Measurements from ENCODE around the gene CRKL. TPM values are rescaled to one million over a fixed set of nuclear protein-coding genes. Genes with fewer than 3 reads are reported as not detected.

CRKL gene
- polyA plus RNA-seq, 1 of the 3 experiments (the other 2 are of a cell fraction): 9.6 TPM

DNA sequence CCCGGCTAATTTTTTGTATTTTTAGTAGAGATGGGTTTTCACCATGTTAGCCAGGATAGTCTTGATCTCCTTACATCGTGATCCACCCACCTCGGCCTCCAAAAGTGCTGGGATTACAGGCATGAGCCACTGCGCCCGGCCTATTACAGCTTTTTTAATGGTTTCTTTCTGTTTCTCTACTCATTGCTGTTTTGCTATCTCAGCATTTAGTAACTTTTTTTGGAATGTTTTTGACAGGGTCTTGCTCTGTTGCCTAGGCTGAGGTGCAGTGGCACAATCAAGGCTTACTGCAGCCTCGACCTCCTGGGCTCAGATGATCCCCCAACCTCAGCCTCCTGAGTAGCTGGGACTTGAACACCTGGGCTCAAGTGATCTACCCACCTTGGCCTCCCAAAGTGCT, 4.7 kb upstream of the CRKL start (continued):
- TF ChIP-seq FOXJ3 (CRISPR knock-in tag; IDR thresholded peaks at IDR 0.05): no peak

DNA sequence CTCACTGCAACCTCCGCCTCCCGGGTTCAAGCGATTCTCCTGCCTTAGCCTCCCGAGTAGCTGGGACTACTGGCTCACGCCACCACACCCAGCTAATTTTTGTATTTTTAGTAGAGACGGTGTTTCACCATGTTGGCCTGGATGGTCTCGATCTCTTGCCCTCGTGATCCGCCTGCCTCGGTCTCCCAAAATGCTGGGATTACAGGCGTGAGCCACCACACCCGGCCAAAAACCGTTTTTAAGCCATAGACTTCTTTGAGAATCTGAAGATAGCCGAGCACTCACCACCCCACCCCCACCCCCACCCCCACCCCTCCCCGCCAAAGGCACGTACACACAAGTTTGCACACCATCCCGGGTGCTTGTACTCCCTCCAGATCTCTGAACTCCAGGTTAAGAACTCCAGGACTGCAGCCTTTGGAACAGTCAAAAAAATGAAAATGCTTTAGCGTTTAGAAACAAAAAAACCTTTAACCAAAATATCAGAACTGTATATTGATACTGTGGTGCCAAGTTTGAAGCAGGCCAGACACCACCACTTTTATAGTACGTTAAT, 1.5 kb downstream of the CRKL start:
- TF ChIP-seq RCOR1 (IDR thresholded peaks at IDR 0.05; ENCODE audit: low read length): no peak
- no peak for TF ChIP-seq RFX5 (IDR thresholded peaks at IDR 0.05; ENCODE audit: low read length)
- H3F3A ChIP-seq (replicated peaks; ENCODE audit: insufficient read depth): no peaks in the 10 kb centered on the region
- POLR2A ChIA-PET: no interaction called here
- H3K9me3 ChIP-seq: no peaks in the 10 kb centered on the region
- H2AFZ ChIP-seq (ENCODE audit: low read depth): no peak overlapping the region
- H4K20me1 ChIP-seq (ENCODE audit: insufficient read depth): peaks cover 58% of the 10 kb centered on the region
- CTCF ChIA-PET: interaction anchor here (0.7 kb wide), 1 partner anchor 675 kb away, joined by 3 read pairs; no protein-coding TSS in a partner anchor
- no peaks in the 10 kb centered on the region for H3K27me3 ChIP-seq (ENCODE audit: insufficient read depth)
- H3K27ac ChIP-seq (ENCODE audit: low read depth in 2 of 2, low read length in 1 of 2): peak overlapping the region; percentile 40 to 86; a peak in 3 of 4 replicates
- peak overlapping the region; percentile 93 for H3K9ac ChIP-seq
- H3K4me2 ChIP-seq: peak overlapping the region; percentile 67
- H3K9me2 ChIP-seq: no peaks in the 10 kb centered on the region
- peak; percentile 42 for DNase-seq
- H3K36me3 ChIP-seq (replicated peaks in 1 of 2; ENCODE audit: control insufficient read depth in 1 of 2, insufficient read depth in 2 of 2, low read length in 1 of 2): no peaks in the 10 kb centered on the region
- 0% methylated on average over 19 of the region's 19 CpGs for WGBS (ENCODE audit: low lambda C conversion rate)
- peak overlapping the region; percentile 86 to 98 for H3K4me3 ChIP-seq (ENCODE audit: low read depth in 2 of 2, low read length in 1 of 2)
- H3K79me2 ChIP-seq (ENCODE audit: insufficient read depth): peaks cover 65% of the 10 kb centered on the region
- peaks cover 7 to 13% of the 10 kb centered on the region in 2 experiments; a peak in 3 of 4 replicates for H3K4me1 ChIP-seq (ENCODE audit: control insufficient read depth in 1 of 2, insufficient read depth in 2 of 2, low read depth in 1 of 2, low read length in 1 of 2)

DNA sequence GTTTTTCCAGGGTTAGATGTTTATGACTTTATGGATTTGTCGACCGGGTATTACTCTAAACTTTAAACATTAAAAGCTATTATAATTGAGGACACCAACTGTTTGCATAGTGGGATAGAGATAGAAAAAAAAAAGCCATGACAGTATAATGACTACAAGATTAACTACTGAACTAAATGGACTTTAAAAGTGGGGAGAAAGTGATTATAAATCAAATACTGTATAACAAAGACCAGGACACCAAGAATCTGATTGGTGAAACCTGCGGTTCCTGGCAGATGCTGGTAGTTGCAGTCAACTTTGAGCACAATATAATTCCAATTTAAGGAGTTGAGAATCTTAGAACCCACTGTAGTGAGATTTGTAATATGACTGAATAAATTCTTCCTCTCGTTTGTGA, 2.5 kb downstream of the CRKL start:
- CTCF ChIA-PET: interaction anchor here (0.7 to 3.0 kb wide), 5 partner anchors 9 to 99 kb away, joined by 3 to 18 read pairs (median 3); no protein-coding TSS in a partner anchor
- Histone ChIP-seq H3K9me3 (no peaks in the 10 kb centered on the region), H3K4me3 (ENCODE audit: low read depth in 2 of 2, low read length in 1 of 2) (peak overlapping the region; percentile 86 to 98), H3K4me2 (peak overlapping the region; percentile 67), H3K36me3 (replicated peaks in 1 of 2; ENCODE audit: control insufficient read depth in 1 of 2, insufficient read depth in 2 of 2, low read length in 1 of 2) (peaks cover 0 to 7% of the 10 kb centered on the region in 2 experiments), H3K27me3 (ENCODE audit: insufficient read depth) (no peaks in the 10 kb centered on the region), H2AFZ (ENCODE audit: low read depth) (no peak overlapping the region), H3F3A (replicated peaks; ENCODE audit: insufficient read depth) (no peaks in the 10 kb centered on the region), H3K4me1 (ENCODE audit: control insufficient read depth in 1 of 2, insufficient read depth in 2 of 2, low read depth in 1 of 2, low read length in 1 of 2) (peaks cover 7 to 13% of the 10 kb centered on the region in 2 experiments; a peak in 3 of 4 replicates), H3K9me2 (no peaks in the 10 kb centered on the region), H3K27ac (ENCODE audit: low read depth in 2 of 2, low read length in 1 of 2) (peak overlapping the region in 1 of 2 experiments; percentile 8; a peak in 1 of 4 replicates), H3K9ac (peak overlapping the region; percentile 59; the same call in 1 of the 2 replicates), H3K79me2 (ENCODE audit: insufficient read depth) (peaks cover 75% of the 10 kb centered on the region), H4K20me1 (ENCODE audit: insufficient read depth) (peaks cover 68% of the 10 kb centered on the region)
- TF ChIP-seq TCF12 (IDR thresholded peaks at IDR 0.05) (no peak), FOSL2 (IDR thresholded peaks at IDR 0.05; ENCODE audit: borderline replicate concordance, low read depth) (no peak), SIN3A (IDR thresholded peaks at IDR 0.05; ENCODE audit: borderline replicate concordance, low read depth, low read length) (no peak), RCOR1 (IDR thresholded peaks at IDR 0.05; ENCODE audit: low read length) (no peak), RXRA (IDR thresholded peaks at IDR 0.05; ENCODE audit: borderline replicate concordance, low read depth) (no peak), SMC3 (IDR thresholded peaks at IDR 0.05; ENCODE audit: low read depth, low read length) (no peak)
- TF ChIP-seq, protein P1, sequence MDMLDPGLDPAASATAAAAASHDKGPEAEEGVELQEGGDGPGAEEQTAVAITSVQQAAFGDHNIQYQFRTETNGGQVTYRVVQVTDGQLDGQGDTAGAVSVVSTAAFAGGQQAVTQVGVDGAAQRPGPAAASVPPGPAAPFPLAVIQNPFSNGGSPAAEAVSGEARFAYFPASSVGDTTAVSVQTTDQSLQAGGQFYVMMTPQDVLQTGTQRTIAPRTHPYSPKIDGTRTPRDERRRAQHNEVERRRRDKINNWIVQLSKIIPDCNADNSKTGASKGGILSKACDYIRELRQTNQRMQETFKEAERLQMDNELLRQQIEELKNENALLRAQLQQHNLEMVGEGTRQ (IDR thresholded peaks at IDR 0.05; ENCODE audit: borderline replicate concordance, low read depth, low read length): no peak
- TF ChIP-seq, protein P2, sequence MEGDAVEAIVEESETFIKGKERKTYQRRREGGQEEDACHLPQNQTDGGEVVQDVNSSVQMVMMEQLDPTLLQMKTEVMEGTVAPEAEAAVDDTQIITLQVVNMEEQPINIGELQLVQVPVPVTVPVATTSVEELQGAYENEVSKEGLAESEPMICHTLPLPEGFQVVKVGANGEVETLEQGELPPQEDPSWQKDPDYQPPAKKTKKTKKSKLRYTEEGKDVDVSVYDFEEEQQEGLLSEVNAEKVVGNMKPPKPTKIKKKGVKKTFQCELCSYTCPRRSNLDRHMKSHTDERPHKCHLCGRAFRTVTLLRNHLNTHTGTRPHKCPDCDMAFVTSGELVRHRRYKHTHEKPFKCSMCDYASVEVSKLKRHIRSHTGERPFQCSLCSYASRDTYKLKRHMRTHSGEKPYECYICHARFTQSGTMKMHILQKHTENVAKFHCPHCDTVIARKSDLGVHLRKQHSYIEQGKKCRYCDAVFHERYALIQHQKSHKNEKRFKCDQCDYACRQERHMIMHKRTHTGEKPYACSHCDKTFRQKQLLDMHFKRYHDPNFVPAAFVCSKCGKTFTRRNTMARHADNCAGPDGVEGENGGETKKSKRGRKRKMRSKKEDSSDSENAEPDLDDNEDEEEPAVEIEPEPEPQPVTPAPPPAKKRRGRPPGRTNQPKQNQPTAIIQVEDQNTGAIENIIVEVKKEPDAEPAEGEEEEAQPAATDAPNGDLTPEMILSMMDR (IDR thresholded peaks at IDR 0.05): no peak
- TF ChIP-seq, protein P3, sequence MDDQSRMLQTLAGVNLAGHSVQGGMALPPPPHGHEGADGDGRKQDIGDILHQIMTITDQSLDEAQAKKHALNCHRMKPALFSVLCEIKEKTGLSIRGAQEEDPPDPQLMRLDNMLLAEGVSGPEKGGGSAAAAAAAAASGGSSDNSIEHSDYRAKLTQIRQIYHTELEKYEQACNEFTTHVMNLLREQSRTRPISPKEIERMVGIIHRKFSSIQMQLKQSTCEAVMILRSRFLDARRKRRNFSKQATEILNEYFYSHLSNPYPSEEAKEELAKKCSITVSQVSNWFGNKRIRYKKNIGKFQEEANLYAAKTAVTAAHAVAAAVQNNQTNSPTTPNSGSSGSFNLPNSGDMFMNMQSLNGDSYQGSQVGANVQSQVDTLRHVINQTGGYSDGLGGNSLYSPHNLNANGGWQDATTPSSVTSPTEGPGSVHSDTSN (IDR thresholded peaks at IDR 0.05): no peak
- TF ChIP-seq, protein P4, sequence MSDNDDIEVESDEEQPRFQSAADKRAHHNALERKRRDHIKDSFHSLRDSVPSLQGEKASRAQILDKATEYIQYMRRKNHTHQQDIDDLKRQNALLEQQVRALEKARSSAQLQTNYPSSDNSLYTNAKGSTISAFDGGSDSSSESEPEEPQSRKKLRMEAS (IDR thresholded peaks at IDR 0.05; ENCODE audit: low read depth): no peak
- TF ChIP-seq, protein P5, sequence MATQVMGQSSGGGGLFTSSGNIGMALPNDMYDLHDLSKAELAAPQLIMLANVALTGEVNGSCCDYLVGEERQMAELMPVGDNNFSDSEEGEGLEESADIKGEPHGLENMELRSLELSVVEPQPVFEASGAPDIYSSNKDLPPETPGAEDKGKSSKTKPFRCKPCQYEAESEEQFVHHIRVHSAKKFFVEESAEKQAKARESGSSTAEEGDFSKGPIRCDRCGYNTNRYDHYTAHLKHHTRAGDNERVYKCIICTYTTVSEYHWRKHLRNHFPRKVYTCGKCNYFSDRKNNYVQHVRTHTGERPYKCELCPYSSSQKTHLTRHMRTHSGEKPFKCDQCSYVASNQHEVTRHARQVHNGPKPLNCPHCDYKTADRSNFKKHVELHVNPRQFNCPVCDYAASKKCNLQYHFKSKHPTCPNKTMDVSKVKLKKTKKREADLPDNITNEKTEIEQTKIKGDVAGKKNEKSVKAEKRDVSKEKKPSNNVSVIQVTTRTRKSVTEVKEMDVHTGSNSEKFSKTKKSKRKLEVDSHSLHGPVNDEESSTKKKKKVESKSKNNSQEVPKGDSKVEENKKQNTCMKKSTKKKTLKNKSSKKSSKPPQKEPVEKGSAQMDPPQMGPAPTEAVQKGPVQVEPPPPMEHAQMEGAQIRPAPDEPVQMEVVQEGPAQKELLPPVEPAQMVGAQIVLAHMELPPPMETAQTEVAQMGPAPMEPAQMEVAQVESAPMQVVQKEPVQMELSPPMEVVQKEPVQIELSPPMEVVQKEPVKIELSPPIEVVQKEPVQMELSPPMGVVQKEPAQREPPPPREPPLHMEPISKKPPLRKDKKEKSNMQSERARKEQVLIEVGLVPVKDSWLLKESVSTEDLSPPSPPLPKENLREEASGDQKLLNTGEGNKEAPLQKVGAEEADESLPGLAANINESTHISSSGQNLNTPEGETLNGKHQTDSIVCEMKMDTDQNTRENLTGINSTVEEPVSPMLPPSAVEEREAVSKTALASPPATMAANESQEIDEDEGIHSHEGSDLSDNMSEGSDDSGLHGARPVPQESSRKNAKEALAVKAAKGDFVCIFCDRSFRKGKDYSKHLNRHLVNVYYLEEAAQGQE (IDR thresholded peaks at IDR 0.05; ENCODE audit: low read depth, low read length): no peak
- WGBS (ENCODE audit: low lambda C conversion rate): 7% methylated on average over 4 of the region's 4 CpGs
- POLR2A ChIA-PET: no interaction called here
- DNase-seq: no peak
